ENCODE measurements around the gene RALY. TPM values are rescaled to one million over a fixed set of nuclear protein-coding genes. Genes with fewer than 3 reads are reported as not detected.

Gene RALY
- total RNA-seq, 2 donors from 2014 or later = 74.2 to 86.4 TPM

GRCh38 chr20:34049897-34050695 lies 56.4 kb downstream of the RALY start:
- H3K27me3 ChIP-seq = no peaks in the 10 kb centered on the region
- no peak overlapping the region for H3K27ac ChIP-seq
- H3K4me3 ChIP-seq = no peak overlapping the region
- H3K9me3 ChIP-seq = no peaks in the 10 kb centered on the region
- DNase-seq (ENCODE audit: low spot score) = no peak
- TF ChIP-seq CTCF (IDR thresholded peaks at IDR 0.05) = no peak
- H3K4me1 ChIP-seq = peaks cover 0 to 57% of the 10 kb centered on the region in 2 donors
- H3K36me3 ChIP-seq = no peaks in the 10 kb centered on the region

DNA sequence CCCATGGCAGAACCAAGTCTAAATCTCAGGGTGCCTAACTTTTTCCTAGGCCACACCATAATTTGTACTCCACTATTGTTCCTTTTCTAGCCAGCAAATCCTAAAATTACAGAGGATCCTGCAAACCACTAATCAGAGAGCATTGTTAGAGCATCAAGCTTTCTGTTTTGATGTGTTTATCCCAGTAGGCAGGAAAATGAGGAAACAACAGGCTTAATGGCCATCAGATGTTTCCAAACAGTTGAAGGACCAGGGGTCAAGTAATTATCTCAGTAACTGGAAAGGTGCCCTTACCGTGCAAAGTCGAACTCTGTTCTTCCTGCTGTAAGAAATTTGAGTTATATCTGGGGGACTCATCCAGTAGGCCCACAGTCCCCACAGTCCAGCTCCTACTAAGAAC lies 58.7 kb downstream of the RALY start:
- H3K9me3 ChIP-seq = no peaks in the 10 kb centered on the region
- DNase-seq (ENCODE audit: low spot score) = no peak
- peaks cover 0 to 51% of the 10 kb centered on the region in 2 donors for H3K4me1 ChIP-seq
- no peaks in the 10 kb centered on the region for H3K36me3 ChIP-seq
- no peaks in the 10 kb centered on the region for H3K27me3 ChIP-seq
- no peak overlapping the region for H3K4me3 ChIP-seq
- no peak for TF ChIP-seq CTCF (IDR thresholded peaks at IDR 0.05)
- no peak overlapping the region for H3K27ac ChIP-seq

DNA sequence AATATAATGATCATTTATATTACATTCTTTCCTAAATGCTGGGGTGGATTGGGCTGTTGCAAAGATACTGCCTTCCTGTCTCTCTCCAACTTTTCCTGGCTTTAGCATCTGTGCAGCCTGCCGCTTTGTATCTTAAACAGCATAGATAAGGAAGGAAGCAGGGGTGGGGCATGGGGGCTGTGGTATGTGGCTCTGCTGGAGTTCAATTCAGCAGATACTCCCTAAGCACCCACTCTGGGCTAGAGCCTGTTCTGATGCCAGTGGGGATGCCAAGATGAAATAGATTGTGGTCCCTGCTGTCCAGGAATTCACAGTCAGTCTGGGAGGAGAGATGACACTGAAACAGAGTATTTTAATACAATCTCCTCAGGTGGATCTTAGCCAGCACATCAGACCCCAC lies 61.6 kb downstream of the RALY start:
- no peak overlapping the region for H3K27ac ChIP-seq
- TF ChIP-seq CTCF (IDR thresholded peaks at IDR 0.05) = no peak
- peaks cover 0 to 40% of the 10 kb centered on the region in 2 donors for H3K4me1 ChIP-seq
- no peaks in the 10 kb centered on the region for H3K36me3 ChIP-seq
- no peaks in the 10 kb centered on the region for H3K27me3 ChIP-seq
- no peak for DNase-seq (ENCODE audit: low spot score)
- H3K9me3 ChIP-seq = no peaks in the 10 kb centered on the region
- H3K4me3 ChIP-seq = no peak overlapping the region

GRCh38 chr20:34058831-34059230 lies 65.1 kb downstream of the RALY start:
- Histone ChIP-seq H3K4me1 (peaks cover 0 to 16% of the 10 kb centered on the region in 2 donors), H3K36me3 (no peaks in the 10 kb centered on the region), H3K4me3 (no peak overlapping the region), H3K9me3 (no peaks in the 10 kb centered on the region), H3K27me3 (no peaks in the 10 kb centered on the region), H3K27ac (no peak overlapping the region)
- DNase-seq (ENCODE audit: low spot score) = no peak
- TF ChIP-seq CTCF (IDR thresholded peaks at IDR 0.05) = no peak

DNA sequence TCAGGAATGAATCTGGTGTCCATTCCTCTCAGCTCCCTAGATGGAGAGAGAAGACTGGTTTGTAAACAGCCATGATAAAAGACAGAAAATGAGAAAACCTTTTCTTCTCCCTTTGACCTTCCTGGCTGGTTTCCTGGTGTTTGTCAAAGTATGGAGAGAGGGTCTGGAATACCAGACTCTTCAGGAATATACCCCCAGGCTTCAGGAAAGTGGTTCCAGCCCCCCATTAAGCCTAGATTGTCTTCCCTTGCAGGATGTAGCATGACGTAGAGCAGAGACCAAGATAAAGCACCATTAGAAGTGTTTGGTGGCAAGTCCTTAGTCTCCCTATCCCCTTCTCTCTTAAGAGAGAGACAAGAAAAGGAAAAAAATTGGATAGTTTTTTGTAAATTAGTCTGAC lies 67.3 kb downstream of the RALY start:
- no peaks in the 10 kb centered on the region for H3K9me3 ChIP-seq
- no peaks in the 10 kb centered on the region for H3K27me3 ChIP-seq
- H3K4me1 ChIP-seq = peaks cover 0 to 11% of the 10 kb centered on the region in 2 donors
- H3K27ac ChIP-seq = no peak overlapping the region
- no peaks in the 10 kb centered on the region for H3K36me3 ChIP-seq
- DNase-seq (ENCODE audit: low spot score) = no peak
- no peak for TF ChIP-seq CTCF (IDR thresholded peaks at IDR 0.05)
- H3K4me3 ChIP-seq = no peak overlapping the region

DNA sequence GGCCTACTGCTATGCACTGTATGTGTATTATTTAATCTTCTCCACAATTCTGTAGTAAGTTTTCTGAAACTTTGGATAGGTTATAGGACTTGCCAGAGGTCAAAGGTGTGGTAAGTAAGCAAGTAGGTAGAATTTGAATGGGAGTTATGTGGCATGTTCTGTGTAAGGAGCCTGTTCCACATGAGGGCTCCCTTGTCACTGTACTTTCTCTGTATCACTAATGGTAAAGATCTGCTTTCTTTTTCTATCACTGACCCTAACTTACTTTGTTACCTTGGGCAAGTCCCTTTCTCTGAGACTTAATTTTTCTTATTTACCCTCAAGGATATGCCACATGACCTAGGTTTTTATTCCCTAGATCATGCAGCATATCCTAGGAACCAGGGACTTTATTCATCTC lies 68.0 kb downstream of the RALY start:
- Histone ChIP-seq H3K36me3 (no peaks in the 10 kb centered on the region), H3K27ac (no peak overlapping the region), H3K4me3 (no peak overlapping the region), H3K9me3 (no peaks in the 10 kb centered on the region), H3K4me1 (peaks cover 0 to 15% of the 10 kb centered on the region in 2 donors), H3K27me3 (no peaks in the 10 kb centered on the region)
- no peak for DNase-seq (ENCODE audit: low spot score)
- no peak for TF ChIP-seq CTCF (IDR thresholded peaks at IDR 0.05)
